ENCODE measurements around the gene SLC12A9.

DNA sequence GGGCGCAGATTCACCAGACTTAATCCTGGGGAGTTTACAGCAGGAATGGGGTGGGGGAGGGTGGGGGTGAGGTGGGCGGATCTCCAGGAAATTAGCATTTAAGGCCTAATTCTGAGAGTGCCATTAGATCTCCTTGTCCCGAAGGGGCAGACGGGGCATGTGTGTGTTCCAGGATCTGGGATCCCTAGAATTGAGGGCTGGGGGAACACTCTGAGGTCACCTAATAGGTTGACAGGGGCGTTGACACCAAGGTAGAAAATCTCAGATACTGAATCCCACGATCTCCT lies 15.8 kb upstream of the SLC12A9 start:
- TF ChIP-seq, protein P1, sequence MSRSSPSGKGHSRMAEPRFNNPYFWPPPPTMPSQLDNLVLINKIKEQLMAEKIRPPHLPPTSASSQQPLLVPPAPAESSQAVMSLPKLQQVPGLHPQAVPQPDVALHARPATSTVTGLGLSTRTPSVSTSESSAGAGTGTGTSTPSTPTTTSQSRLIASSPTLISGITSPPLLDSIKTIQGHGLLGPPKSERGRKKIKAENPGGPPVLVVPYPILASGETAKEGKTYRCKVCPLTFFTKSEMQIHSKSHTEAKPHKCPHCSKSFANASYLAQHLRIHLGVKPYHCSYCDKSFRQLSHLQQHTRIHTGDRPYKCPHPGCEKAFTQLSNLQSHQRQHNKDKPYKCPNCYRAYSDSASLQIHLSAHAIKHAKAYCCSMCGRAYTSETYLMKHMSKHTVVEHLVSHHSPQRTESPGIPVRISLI (tag by site-specific recombination; IDR thresholded peaks at IDR 0.05): no peak
- TF ChIP-seq, protein P2, sequence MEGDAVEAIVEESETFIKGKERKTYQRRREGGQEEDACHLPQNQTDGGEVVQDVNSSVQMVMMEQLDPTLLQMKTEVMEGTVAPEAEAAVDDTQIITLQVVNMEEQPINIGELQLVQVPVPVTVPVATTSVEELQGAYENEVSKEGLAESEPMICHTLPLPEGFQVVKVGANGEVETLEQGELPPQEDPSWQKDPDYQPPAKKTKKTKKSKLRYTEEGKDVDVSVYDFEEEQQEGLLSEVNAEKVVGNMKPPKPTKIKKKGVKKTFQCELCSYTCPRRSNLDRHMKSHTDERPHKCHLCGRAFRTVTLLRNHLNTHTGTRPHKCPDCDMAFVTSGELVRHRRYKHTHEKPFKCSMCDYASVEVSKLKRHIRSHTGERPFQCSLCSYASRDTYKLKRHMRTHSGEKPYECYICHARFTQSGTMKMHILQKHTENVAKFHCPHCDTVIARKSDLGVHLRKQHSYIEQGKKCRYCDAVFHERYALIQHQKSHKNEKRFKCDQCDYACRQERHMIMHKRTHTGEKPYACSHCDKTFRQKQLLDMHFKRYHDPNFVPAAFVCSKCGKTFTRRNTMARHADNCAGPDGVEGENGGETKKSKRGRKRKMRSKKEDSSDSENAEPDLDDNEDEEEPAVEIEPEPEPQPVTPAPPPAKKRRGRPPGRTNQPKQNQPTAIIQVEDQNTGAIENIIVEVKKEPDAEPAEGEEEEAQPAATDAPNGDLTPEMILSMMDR (tag by site-specific recombination; IDR thresholded peaks at IDR 0.05): no peak
- no peak for TF ChIP-seq ZNF10 (tag by site-specific recombination; IDR thresholded peaks at IDR 0.05)
